Natural killer cell (primary cell): Measurements from ENCODE around the gene NYAP2. TPM values are rescaled to one million over a fixed set of nuclear protein-coding genes. Genes with fewer than 3 reads are reported as not detected.

Source experiments
- ATAC-seq, 3 donors: fragments of 150-1000 bp in 2 of 3; fragments of 200-7000 bp in 1 of 3; cut with Tn5 transposase; 1 replicate in 1 of 3; 2 replicates in 2 of 3; pipeline ENCODE4 v1.10.0; 2021; ENCODE audit warnings: mild to moderate bottlenecking in 2 of 3, moderate library complexity in 2 of 3
- DNase-seq, 2 donors: peaks; one replicate each; pipeline versions ENCODE4 v3.0.0 to v3.0.0-alpha.2; 2013 to 2021; ENCODE audit warnings: mixed read lengths in 1 of 2
- H3K27ac ChIP-seq: one replicate; pipeline ENCODE4 v1.5.1; 2013; ENCODE audit warnings: mild to moderate bottlenecking, low read length
- H3K27me3 ChIP-seq: one replicate; pipeline ENCODE4 v1.6.1; 2013; ENCODE audit warnings: low read length; ENCODE audit not compliant: control insufficient read depth, insufficient read depth
- H3K36me3 ChIP-seq: one replicate; pipeline ENCODE4 v1.6.1; 2013; ENCODE audit warnings: low read length; ENCODE audit not compliant: control insufficient read depth, insufficient read depth
- H3K4me1 ChIP-seq: one replicate; pipeline ENCODE4 v1.6.1; 2013; ENCODE audit warnings: low read length; ENCODE audit not compliant: control insufficient read depth, insufficient read depth
- H3K4me3 ChIP-seq: one replicate; pipeline ENCODE4 v1.5.1; 2013; ENCODE audit warnings: low read length
- H3K9me3 ChIP-seq: one replicate; pipeline ENCODE4 v1.6.1; 2013; ENCODE audit warnings: low read length; ENCODE audit not compliant: control insufficient read depth, insufficient read depth
- H3K27ac Mint-ChIP-seq, 2 donors: one replicate each; pipeline ENCODE4 v1.8.0; 2022; ENCODE audit warnings: mild to moderate bottlenecking in 2 of 2, mixed read lengths in 2 of 2, moderate library complexity in 1 of 2
- H3K27me3 Mint-ChIP-seq, 2 donors: one replicate each; pipeline ENCODE4 v1.8.0; 2022; ENCODE audit warnings: low read depth in 2 of 2, mixed read lengths in 2 of 2
- H3K36me3 Mint-ChIP-seq: one replicate; pipeline ENCODE4 v1.8.0; 2022; ENCODE audit warnings: mixed read lengths
- H3K4me1 Mint-ChIP-seq, 2 donors: one replicate each; pipeline ENCODE4 v1.8.0; 2022; ENCODE audit warnings: mixed read lengths in 2 of 2
- H3K4me3 Mint-ChIP-seq: one replicate; pipeline ENCODE4 v1.8.0; 2022; ENCODE audit warnings: mild to moderate bottlenecking, moderate library complexity, mixed read lengths
- H3K9me3 Mint-ChIP-seq, 2 donors: one replicate each; pipeline ENCODE4 v1.8.0; 2022; ENCODE audit warnings: mixed read lengths in 2 of 2
- CTCF ChIP-seq: fragments of 200-600 bp; IDR thresholded peaks from one replicate; pipeline ENCODE4 v1.8.0; 2022; ENCODE audit warnings: antibody characterized with exemption
- WGBS: methylation state at CpG from one replicate; pipeline ENCODE4 v1.1.7; 2013; ENCODE audit warnings: missing lambda C conversion rate; ENCODE audit not compliant: insufficient coverage; 5-methylcytosine and 5-hydroxymethylcytosine counted together
- intact Hi-C: fragments of 100-400 bp; cut with micrococcal nuclease; formaldehyde crosslinking; loops from one replicate; pipeline ENCODE4 v1.14.2; 2022
- total RNA-seq, 4 donors: library from RNA; stranded (reverse); fragments of 120-200 nt in 1 of 4; gene quantifications; one replicate each; pipeline versions ENCODE4 v1.2.3 to v1.2.4, GENCODE V29; 2013 to 2022

Gene NYAP2
- total RNA-seq, 3 donors from 2014 or later (not counting 1 experiment from before 2014, with no cell fraction given), result 0.14 TPM; not detected in 2

- H3K27ac Mint-ChIP-seq, result no peak overlapping the region
- Histone ChIP-seq H3K9me3 (no peaks in the 10 kb centered on the region), H3K36me3 (no peaks in the 10 kb centered on the region), H3K4me3 (no peak overlapping the region), H3K27me3 (no peaks in the 10 kb centered on the region), H3K4me1 (no peaks in the 10 kb centered on the region), H3K27ac (no peak overlapping the region)
- no peak overlapping the region for H3K4me3 Mint-ChIP-seq
- H3K9me3 Mint-ChIP-seq, result peaks cover 2 to 4% of the 10 kb centered on the region in 2 donors
- no peak for ATAC-seq
- H3K4me1 Mint-ChIP-seq, result no peaks in the 10 kb centered on the region
- H3K36me3 Mint-ChIP-seq, result no peaks in the 10 kb centered on the region
- H3K27me3 Mint-ChIP-seq, result peaks cover 0 to 15% of the 10 kb centered on the region in 2 donors
- DNase-seq, result no peak
- intact Hi-C loops, result no loop called here
- WGBS, result 100% methylated on average over 1 of the region's 1 CpG
- TF ChIP-seq CTCF, result no peak
These were observed 37.8 kb downstream of the NYAP2 start for GRCh38 chr2:225437319-225437718.

- WGBS, result no CpG with 5 or more reads among the region's 1 CpG
- H3K9me3 ChIP-seq, result no peaks in the 10 kb centered on the region
- intact Hi-C loops, result no loop called here
- Mint-ChIP-seq H3K4me1 (no peaks in the 10 kb centered on the region), H3K36me3 (no peaks in the 10 kb centered on the region), H3K27ac (no peak overlapping the region), H3K27me3 (peaks cover 0 to 15% of the 10 kb centered on the region in 2 donors), H3K9me3 (peaks cover 2 to 4% of the 10 kb centered on the region in 2 donors), H3K4me3 (no peak overlapping the region)
- no peaks in the 10 kb centered on the region for H3K36me3 ChIP-seq
- no peak for TF ChIP-seq CTCF
- ATAC-seq (no peak), DNase-seq (no peak)
- H3K4me3 ChIP-seq, result no peak overlapping the region
- H3K27ac ChIP-seq, result no peak overlapping the region
- H3K27me3 ChIP-seq, result no peaks in the 10 kb centered on the region
- no peaks in the 10 kb centered on the region for H3K4me1 ChIP-seq
These were observed 38.7 kb downstream of the NYAP2 start for GRCh38 chr2:225438248-225438647.

GRCh38 chr2:225452677-225453076, 53.2 kb downstream of the NYAP2 start:
- Mint-ChIP-seq H3K27ac (no peak overlapping the region), H3K4me3 (no peak overlapping the region), H3K4me1 (no peaks in the 10 kb centered on the region), H3K27me3 (peaks cover 7 to 20% of the 10 kb centered on the region in 2 donors), H3K36me3 (no peaks in the 10 kb centered on the region), H3K9me3 (no peaks in the 10 kb centered on the region)
- H3K36me3 ChIP-seq, result no peaks in the 10 kb centered on the region
- no peaks in the 10 kb centered on the region for H3K27me3 ChIP-seq
- intact Hi-C loops, result no loop called here
- WGBS, result 84% methylated on average over 6 of the region's 6 CpGs
- H3K4me1 ChIP-seq, result no peaks in the 10 kb centered on the region
- H3K4me3 ChIP-seq, result no peak overlapping the region
- H3K9me3 ChIP-seq, result no peaks in the 10 kb centered on the region
- DNase-seq (no peak), ATAC-seq (no peak)
- no peak for TF ChIP-seq CTCF
- H3K27ac ChIP-seq, result no peak overlapping the region

GRCh38 chr2:225454412-225454811, 54.9 kb downstream of the NYAP2 start:
- ATAC-seq (no peak), DNase-seq (no peak)
- no peaks in the 10 kb centered on the region for H3K4me1 Mint-ChIP-seq
- H3K27ac ChIP-seq, result no peak overlapping the region
- 95% methylated on average over 4 of the region's 6 CpGs for WGBS
- no peaks in the 10 kb centered on the region for H3K9me3 ChIP-seq
- TF ChIP-seq CTCF, result no peak
- no peaks in the 10 kb centered on the region for H3K27me3 ChIP-seq
- H3K27me3 Mint-ChIP-seq, result peaks cover 2 to 29% of the 10 kb centered on the region in 2 donors
- no peaks in the 10 kb centered on the region for H3K36me3 Mint-ChIP-seq
- no peaks in the 10 kb centered on the region for H3K4me1 ChIP-seq
- no peaks in the 10 kb centered on the region for H3K9me3 Mint-ChIP-seq
- no peaks in the 10 kb centered on the region for H3K36me3 ChIP-seq
- intact Hi-C loops, result no loop called here
- no peak overlapping the region for H3K27ac Mint-ChIP-seq
- no peak overlapping the region for H3K4me3 Mint-ChIP-seq
- no peak overlapping the region for H3K4me3 ChIP-seq
